Astrocyte of the hippocampus (primary cell): ENCODE results near the gene RBFA.
"Not testable (repeated sequence)": the region's sequence is repeated elsewhere in the genome, so short reads cannot be mapped to it uniquely, and the experiment has no call there.

Experiments used
- DNase-seq: peaks from one replicate; pipeline ENCODE4 v3.0.0; 2011; ENCODE audit warnings: low read depth, low spot score

RBFA gene, protein sequence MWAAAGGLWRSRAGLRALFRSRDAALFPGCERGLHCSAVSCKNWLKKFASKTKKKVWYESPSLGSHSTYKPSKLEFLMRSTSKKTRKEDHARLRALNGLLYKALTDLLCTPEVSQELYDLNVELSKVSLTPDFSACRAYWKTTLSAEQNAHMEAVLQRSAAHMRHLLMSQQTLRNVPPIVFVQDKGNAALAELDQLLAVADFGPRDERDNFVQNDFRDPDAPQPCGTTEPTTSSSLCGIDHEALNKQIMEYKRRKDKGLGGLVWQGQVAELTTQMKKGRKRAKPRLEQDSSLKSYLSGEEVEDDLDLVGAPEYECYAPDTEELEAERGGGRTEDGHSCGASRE

DNA sequence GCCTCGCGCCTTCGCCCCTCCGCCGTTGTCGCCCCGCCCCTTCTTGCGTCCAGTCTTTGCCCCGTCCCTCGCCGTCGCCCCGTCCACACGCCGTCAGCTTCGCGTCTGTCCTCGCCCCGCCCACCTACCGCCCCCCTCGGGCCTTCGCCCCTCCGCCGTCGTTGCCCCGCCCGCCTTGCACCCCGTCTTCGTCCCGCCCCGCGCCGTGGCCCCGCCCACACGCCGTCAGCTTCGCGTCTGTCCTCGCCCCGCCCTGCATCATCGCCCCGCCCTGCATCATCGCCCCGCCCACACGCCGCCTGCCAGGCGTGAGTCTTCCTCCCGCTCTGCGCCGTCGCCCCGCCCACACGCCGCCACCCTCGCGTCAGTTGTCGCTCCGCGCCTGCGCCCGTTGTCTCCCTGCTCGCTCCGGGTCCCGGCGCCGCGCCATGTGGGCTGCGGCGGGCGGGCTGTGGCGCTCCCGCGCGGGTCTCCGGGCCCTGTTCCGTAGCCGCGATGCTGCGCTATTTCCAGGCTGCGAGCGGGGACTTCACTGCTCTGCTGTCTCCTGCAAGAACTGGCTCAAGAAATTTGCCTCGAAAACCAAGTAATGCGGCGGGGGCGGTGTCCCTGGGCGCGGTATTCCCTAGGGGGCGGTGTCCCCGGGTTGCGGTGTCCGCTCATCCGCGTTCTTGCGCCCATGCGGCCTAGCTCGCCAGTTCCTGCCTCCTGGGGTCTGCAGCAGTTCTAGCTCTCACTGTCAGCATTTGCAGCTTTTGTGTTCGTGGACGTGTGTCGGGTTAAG is at the start of gene RBFA:
Gene RBFA (plus strand): TSS at position 367 of the 784 bp plus-strand sequence. CDS start 62 bp downstream, at position 429.
- DNase-seq = peak; percentile 100

DNA sequence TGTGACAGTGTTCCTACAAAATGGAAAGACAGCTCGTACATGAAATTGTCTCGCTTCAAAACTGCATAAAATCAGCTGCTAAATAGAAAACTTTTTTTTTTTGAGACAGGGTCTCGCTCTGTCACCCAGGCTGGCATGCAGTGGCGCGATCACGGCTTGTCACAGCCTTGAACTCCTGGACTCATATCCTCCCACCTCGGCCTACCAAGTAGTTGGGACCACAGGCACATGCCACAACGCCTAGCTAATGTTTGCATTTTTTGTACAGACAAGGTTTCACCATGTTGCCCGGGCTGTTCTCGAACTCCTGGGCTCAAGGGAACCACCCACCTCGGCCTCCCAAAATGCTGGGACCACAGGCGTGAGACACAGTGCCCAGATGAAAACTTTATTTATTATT is 49.1 kb upstream of the RBFA start:
- no peak for DNase-seq

DNA sequence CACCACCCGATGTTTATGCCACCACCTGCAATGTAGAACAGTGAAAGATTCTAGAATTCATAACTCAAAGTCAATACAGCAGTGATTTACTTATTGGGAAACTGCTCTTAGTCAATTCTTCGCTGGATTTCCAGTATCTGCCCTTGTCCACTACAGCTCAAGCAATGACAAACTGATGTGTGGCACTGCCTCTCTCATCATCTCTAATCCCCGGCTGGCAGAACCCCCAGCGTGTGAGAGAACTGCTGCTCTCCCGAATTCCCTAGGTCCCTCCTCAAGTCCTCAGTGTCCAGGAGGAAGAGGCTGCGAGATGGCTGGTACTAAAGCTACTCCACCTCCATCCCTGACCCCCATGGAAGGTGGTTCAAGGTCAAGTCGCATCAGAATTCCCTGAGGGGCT is 47.5 kb upstream of the RBFA start:
- no peak for DNase-seq

DNA sequence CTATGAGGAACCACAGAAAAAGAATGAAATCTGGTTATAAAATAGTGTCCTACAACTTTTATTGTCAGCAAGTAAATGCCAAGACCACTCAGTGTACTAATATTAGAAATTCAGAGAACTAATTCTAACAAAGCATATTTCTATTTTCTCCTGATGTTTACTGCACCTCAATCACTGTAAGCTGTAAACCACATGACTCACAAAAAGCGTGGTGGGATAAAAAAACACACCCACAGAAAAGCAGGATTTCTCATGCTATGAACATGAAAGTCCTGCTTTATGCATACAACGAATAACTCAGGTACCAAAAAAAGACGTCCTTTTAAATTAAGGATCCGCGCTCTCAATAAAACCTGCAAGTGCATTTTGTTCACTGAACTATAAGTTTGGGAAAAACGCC is 46.7 kb upstream of the RBFA start:
- no peak for DNase-seq

DNA sequence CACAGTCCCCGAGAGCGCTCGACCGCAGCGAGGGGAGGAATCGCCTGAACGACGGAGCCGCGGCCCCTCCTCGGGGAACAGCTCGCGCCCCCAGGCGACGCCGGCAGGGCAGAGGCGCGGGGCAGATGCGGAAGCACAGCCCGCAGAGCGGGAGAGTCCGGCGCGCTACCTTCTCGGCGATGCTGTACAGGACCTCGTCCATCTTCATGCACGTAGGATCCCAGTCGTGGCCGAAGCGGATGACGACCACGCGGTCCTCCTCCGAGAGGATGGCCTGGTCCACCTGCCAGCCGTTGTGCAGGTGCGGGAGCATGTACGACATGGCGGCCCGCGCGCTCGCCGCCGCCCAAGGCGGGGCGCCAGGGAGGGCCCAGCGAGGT is 46.2 kb upstream of the RBFA start:
- DNase-seq = peak; percentile 71

DNA sequence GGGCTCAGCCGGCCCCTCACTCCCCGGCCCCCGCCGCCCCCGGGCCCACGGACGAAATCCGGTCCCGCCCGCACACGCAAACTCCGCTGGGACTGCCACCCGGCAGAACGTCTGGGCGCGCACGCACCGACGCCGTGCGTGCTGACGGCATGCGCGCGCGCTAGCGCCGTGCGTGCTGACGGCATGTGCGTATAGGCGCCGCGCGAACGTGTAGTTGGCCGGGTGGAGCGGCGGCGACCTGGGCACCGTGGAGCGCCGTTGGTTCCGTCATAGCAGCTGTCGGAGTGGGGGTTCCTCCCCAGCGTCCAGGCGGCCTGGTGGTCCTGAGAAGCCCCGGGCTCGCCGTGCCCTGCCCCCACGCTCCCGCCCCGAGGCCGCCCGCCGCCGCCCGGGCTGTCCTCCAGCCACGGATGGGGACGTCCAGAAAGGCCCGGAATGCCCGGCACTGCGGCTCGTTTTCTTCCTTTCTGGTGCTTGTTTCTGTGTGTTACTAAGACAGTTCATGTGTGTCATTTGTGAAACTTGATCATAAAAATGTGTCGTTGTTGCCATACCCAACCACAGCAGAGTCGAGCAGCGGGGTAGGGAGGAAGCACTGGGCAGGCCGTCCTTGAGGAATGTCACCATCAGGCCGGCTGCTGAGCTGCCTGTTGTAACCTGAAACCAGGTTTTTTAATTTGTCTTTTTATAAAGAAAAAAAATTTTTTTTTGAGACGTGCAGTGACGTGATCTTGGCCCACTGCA is 45.6 kb upstream of the RBFA start, which contains the start of gene TXNL4A:
Gene TXNL4A (minus strand): TSS at position 113 of the 744 bp plus-strand sequence. CDS start 171 bp downstream, outside the sequence.
- DNase-seq = peak; percentile 94

DNA sequence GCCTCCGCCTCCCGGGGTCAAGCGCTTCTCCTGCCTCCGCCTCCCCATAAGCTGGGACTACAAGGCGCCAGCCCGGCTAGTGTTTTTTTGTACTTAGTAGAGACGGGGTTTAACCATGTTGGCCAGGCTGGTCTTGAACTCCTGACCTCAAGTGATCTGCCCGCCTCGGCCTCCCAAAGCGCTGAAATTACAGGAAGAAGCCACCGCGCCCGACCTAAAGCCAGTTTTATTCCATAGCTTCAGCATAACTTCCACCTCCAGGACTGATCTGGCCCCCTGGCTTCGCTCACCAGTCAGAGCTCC is 45.1 kb upstream of the RBFA start:
- DNase-seq = no peak

DNA sequence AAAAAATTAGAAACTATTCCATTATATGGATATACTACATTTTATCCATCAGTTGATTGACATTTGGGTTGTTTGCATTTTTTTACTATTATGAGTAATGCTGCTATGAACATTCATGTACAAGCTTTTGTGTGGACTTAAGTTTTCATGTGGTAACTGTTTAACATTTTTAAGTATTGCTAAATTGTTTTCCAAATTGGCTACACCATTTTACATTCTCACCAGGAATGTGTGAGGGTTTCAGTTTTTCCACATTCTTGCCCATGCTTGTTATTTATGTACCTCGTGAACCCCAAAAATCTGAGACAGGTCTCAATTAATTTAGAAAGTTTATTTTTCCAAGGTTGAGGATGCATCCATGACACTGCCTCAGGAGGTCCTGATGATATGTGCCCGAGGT is 42.7 kb upstream of the RBFA start:
- no peak for DNase-seq

DNA sequence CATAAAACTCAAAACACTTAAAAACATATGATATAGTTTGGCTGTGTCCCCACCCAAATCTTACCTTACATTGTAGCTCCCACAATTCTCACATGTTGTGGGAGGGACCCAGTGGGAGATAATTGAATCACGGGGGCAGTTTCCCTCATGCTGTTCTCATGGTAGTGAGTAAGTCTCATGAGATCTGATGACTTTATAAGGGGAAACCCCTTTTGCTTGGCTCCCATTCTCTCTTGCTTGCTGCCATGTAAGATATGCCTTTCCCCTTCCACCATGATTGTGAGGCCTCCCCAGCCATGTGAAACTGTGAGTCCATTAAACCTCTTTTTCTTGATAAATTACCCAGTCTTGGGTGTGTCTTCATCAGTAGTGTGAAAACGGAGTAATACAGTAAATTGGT is 34.5 kb upstream of the RBFA start:
- not testable (repeated sequence) for DNase-seq

DNA sequence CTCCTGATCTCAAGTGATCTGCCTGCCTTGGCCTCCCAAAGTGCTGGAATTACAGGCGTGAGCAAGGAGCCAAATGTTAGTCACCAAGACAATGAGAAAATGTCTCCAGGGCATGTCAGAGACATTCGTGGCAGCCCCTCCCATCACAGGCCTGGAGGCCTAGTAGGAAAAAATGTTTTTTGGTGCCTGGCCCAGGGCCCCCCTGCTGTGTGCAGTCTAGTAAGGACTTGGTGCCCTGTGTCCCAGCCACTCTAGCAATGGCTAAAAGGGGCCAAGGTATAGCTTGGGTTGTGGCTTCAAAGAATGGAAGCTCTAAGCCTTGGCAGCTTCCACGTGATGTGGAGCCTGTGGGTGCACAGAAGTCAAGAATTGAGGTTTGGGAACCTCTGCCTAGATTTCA is 33.4 kb upstream of the RBFA start:
- DNase-seq = no peak

DNA sequence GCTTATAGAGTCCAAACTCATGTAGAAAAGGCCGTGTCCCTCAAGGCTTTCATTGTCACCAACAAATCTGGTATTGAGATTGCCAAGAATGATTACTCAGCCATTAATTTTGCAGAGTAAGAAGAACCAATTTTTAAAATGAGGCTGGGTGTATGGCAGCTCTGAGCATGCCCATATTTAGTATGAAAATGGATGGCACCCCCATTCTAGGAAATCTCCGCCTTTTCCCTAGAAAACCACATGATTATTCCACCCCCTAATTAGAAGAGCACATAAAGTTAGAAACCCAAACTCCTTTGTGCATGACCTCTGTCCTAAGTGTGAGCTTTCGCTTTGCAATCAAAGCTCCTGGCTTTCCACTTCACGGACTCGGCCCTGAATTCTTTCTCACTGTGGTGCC is 31.8 kb upstream of the RBFA start:
- DNase-seq = no peak

DNA sequence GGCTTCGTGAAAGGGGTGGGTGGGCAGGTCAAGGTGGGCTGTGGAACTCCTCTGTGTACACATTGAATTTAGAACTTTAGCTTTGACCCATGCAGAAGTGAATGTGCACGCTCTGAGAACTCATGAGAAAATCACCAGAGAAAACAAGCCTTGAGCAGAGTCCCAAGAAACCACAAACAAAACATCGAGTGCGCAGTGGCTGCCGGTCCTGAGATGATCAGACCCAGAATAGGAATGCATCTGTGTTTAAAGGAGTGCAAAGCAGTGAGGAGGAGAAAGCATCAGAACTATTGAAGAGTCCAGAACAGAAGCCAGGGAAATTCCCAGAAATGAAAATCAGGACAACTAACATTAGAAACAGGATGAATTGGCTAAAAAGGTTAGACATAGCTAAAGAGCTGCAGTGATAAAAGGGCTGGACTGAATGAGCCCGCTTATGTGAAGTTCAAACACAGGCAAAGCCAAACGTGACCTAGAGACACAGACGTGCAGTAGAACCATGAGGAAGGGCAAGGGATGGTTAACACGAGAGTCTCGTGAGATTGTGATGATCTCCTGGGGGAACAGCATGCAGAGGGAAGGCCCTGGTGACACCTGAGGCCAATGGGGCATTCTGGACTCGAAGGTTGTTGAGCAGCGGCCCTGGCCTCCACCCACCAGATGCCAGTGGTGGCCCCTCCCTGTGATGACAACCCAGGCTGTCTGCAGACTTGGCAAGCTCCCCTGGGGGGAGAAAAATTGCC is 29.5 kb upstream of the RBFA start:
- peak; percentile 15 for DNase-seq

DNA sequence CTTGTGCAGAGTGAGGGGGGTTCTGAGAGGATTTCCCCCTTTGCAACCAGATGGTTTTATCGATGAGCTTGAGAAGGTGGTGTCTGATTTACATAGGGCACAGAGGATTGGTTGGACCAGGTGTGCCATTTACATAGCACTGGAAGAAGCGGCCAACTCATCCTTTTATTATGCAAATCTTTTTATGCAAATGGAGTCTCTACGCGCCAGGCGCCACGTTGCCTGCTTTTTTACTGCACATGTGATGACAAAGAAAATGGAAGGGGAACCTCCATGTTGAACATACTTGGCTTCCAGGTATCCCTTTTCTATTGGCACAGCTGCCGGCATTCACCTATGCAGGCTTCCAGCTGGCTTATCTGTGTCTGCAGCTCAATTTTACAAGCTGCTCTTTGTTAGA is 27.5 kb upstream of the RBFA start:
- no peak for DNase-seq

DNA sequence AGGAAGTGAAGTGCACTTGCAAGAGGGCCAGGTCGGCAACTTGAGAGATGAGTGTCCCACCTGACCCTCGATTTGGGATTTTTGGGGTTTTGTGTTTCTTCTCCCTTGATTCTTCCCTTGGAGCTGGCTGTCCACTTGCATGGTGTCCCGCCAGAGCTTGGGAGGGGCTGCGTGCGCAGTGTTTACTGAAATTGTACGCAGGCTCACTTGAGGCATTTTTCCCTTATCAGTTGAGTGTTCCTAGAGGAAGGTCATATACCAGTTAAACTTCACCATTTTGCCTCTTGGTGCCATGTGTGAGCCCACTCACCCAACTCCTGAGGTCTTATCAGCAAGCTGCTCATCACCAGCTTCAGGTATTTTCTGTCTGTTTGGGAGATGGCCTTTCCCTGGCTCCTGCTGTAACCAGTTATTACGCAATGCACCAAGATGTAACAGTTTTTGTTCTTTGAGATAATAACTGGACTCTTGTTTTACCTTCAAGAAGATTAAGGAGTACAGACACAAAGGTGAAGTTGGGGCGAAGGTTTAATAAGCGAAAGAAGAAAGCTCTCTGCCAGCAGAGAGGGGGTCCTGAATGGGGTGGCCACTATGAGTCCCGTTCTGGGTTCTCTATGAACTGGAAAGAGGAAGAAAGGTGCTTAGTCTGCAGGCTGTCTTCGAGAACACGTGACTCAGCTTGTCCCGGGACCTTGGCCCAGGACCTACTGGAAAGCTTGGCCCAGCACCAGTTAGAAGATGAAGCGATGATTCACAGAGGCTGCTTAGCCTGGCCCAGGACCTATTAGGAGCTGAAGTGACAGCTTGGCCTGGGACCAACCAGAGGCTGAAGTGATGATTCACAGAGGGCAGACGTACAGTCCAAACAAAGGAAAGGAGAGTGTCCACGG is 24.3 kb upstream of the RBFA start:
- DNase-seq = peak; percentile 97

DNA sequence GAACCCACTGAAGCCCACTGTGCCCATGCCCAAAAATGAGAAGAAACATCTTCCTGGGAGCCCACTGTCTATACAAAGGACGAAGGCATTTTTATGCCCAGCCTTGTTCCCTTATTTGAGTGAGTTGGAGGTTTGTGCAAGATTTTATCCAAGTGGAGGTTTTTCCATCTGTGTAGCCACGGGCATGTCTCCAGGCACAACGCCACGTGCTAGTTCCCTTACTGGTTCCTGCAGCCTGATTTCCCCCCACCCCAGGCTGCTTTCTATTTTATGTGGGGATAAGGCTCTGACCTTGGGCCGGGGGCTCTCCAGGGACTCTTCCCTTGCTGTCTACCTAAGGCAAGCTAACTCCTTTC is 23.7 kb upstream of the RBFA start:
- DNase-seq = no peak

DNA sequence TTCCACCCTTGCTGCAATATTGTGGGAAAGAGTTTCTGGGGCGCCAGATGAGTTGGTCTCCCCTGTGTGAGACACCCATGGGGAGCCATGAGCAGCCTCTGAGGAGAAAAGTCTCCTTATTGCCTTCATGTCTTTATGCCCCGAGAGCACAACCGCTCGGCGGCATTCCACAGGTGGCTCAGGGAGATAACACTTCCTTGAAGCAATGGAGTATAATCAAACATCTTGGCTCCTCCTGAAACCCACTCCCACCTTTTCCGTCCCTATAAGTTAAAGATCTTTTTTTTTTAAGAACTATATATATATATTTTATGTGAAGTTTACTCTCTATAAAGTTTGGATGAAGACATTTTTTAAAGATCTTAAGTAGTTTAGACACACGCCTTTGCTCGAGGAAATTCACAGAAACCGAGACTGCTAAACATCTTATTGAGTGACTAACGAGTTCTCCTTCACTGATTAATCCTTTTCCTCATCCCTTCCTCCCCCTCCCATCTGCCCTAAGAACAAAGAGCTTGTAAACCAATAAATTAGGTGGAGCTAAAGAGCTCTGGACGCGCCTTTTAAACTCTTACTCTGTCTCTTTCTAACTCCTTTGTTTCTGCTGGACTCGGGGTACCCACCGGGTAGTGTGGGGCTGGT is 22.6 kb upstream of the RBFA start:
- DNase-seq = not testable (repeated sequence)

DNA sequence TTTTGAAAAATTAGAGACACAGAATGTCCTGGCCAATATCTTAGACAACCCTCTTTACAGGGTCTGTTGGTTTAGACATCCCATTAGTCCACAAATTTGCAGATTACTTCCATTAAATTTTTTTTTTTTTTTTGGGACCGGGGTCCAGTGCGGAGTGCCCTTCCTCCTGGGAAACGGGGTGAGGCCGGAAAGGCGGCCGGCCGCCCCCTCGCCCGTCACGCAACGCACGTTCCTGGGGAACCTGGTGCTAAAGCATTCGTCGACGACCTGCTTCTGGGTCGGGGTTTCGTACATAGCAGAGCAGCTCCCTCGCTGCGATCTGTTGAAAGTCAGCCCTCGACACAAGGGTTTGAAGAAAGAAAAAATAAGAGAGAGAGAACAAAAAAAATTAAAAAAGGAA is 21.5 kb upstream of the RBFA start:
- no peak for DNase-seq

DNA sequence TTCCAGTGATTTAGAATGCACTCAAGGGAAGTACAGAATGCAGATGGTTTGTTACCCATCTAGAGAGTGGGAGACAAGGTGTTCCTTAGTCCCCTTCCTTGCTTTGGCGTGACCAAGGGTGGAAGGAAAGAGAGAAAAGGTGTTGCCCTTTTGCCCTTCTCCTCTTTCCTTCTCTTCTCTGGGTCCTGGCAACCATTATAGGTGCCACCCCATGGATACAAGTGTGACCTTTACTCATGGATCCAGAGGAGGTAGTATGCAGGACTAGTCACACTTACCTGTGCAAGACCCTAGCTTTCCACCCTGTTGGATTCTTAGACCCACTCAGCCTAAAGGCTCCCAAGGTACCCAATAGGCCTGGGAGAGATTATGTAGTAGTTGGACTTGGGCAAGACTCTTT is 11.6 kb upstream of the RBFA start:
- DNase-seq = peak; percentile 42

DNA sequence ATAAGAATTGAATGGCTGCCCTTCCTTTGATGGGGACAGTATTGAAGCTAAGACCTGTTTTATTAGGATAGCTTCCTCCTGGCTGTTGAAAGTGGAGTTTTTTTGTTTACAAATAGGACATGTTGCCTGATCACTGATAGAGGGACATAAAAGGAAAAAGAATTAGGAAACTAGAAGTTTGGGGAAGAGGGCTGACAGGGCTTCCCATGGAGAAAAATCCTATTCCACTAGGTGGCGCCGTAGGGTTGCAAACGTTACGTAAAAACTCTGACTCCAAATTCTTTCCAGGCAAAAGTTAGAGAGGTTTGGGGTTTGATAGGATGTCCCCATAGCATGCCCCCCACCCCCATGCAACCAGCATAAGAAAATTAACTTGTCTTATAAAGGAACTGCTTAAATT is 11.1 kb upstream of the RBFA start:
- DNase-seq = no peak

DNA sequence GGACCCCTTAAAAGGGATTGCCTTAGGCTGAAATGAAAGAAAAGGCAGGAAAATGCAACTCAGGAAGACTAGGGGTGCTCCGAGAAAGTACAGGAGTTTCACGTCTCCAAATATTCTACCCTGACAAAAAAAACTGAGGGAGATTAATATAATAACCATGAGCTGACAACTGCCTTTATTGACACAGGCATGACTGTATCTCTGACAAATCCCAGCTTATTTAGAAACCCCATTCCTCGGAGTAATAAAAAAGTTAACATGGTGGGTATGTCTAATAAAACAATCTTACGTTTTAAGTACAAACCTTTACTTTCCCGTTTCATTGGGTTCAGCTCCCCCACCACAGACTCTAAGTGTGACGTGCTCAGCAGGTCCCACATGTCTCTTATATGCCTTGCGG is 7.9 kb upstream of the RBFA start:
- no peak for DNase-seq
